GM12878 (cell line): ENCODE measurements around the gene ARHGAP27. TPM values are rescaled to one million over a fixed set of nuclear protein-coding genes. Genes with fewer than 3 reads are reported as not detected.

ENCODE experiments used
- ATAC-seq: fragments of 200-7000 bp; cut with Tn5 transposase; 3 replicates; pipeline ENCODE4 v1.9.1; 2020; ENCODE audit warnings: mild to moderate bottlenecking, moderate library complexity
- BruUV-seq: library from RNA; stranded (reverse); fragments of 400-500 nt; replicated peaks from 2 replicates; lab custom pipeline; 2021; lab: Mats Ljungman, UMichigan
- CTCF ChIA-PET: fragments of 300-600 bp; sonication (Branson Sonifier 250); formaldehyde crosslinking; extraction: SDS; loops from one replicate; lab custom pipeline; 2021; ENCODE audit warnings: inconsistent platforms; lab: Yijun Ruan, JAX
- POLR2A ChIA-PET: fragments of 350-600 bp; formaldehyde crosslinking; extraction: SDS; loops from one replicate; lab custom pipeline; 2021; ENCODE audit warnings: inconsistent platforms; lab: Charles Lee
- RAD21 ChIA-PET: fragments of 300-600 bp; sonication (Branson Sonifier 250); formaldehyde crosslinking; loops from one replicate; lab custom pipeline; 2023; ENCODE audit warnings: antibody characterized with exemption; ENCODE audit not compliant: unreplicated experiment; lab: Charles Lee
- SMC1A ChIA-PET: fragments of 300-600 bp; sonication (Branson Sonifier 250); formaldehyde crosslinking; loops from one replicate; lab custom pipeline; 2023; ENCODE audit not compliant: unreplicated experiment, uncharacterized antibody; lab: Charles Lee
- DNase-seq: peaks from one replicate; pipeline ENCODE4 v3.0.0-alpha.2; 2011; ENCODE audit warnings: low read depth, low spot score
- FAIRE-seq: peaks from 3 replicates; lab custom pipeline; 2011; peaks lifted over from hg19 to GRCh38; lab: Jason Lieb, UNC
- H2AFZ ChIP-seq: 2 replicates; pipeline ENCODE4 v1.6.0; 2011; ENCODE audit warnings: low read depth, low read length, control low read depth; ENCODE audit not compliant: control insufficient read depth
- H3K27ac ChIP-seq: 2 replicates; pipeline ENCODE4 v1.5.1; 2011; ENCODE audit warnings: control low read depth; ENCODE audit not compliant: control insufficient read depth, insufficient read depth
- H3K27me3 ChIP-seq, 2 experiments: replicated peaks in 1 of 2; 2 replicates each; pipeline versions ENCODE4 v1.6.0 to v1.6.1; 2011; ENCODE audit warnings: low read length in 1 of 2; ENCODE audit not compliant: control insufficient read depth in 2 of 2, insufficient read depth in 2 of 2
- H3K36me3 ChIP-seq, 2 experiments: 2 replicates each; pipeline ENCODE4 v1.5.1; 2011; ENCODE audit warnings: low read length in 1 of 2; ENCODE audit not compliant: control insufficient read depth in 2 of 2, insufficient read depth in 2 of 2
- H3K4me1 ChIP-seq: 2 replicates; pipeline ENCODE4 v1.6.1; 2011; ENCODE audit warnings: mild to moderate bottlenecking, low read length, moderate library complexity, mixed read lengths; ENCODE audit not compliant: control insufficient read depth, insufficient read depth
- H3K4me2 ChIP-seq: 2 replicates; pipeline ENCODE4 v1.6.0; 2011; ENCODE audit warnings: control low read depth; ENCODE audit not compliant: control insufficient read depth, insufficient read depth
- H3K4me3 ChIP-seq: fragments of 200-600 bp; sonication (generic); 2 replicates; pipeline ENCODE4 v1.5.1; 2016
- H3K79me2 ChIP-seq: 2 replicates; pipeline ENCODE4 v1.6.0; 2011; ENCODE audit warnings: low read length; ENCODE audit not compliant: control insufficient read depth, insufficient read depth
- H3K9ac ChIP-seq: 2 replicates; pipeline ENCODE4 v1.8.0; 2011; ENCODE audit warnings: low read length, control low read depth, mixed read lengths; ENCODE audit not compliant: control insufficient read depth, insufficient read depth
- H3K9me3 ChIP-seq: replicated peaks from 3 replicates; pipeline ENCODE4 v1.5.1; 2011; ENCODE audit warnings: mild to moderate bottlenecking, low read length; ENCODE audit not compliant: control insufficient read depth, insufficient read depth
- H4K20me1 ChIP-seq: 2 replicates; pipeline ENCODE4 v1.6.0; 2011; ENCODE audit not compliant: control insufficient read depth, insufficient read depth
- HDAC6 ChIP-seq: fragments of 200-600 bp; sonication (generic); IDR thresholded peaks from one replicate; pipeline ENCODE4 v1.8.0; 2017; ENCODE audit warnings: antibody characterized with exemption; ENCODE audit not compliant: unreplicated experiment
- IRF5 ChIP-seq: fragments of 450-650 bp; IDR thresholded peaks from 2 replicates; pipeline ENCODE4 v1.6.1; 2017; ENCODE audit warnings: borderline replicate concordance
- LARP7 ChIP-seq: fragments of 450-650 bp; IDR thresholded peaks from 2 replicates; pipeline ENCODE4 v1.6.1; 2017; ENCODE audit warnings: mild to moderate bottlenecking
- PAX8 ChIP-seq: fragments of 450-650 bp; IDR thresholded peaks from 2 replicates; pipeline ENCODE4 v1.6.1; 2017; ENCODE audit warnings: mild to moderate bottlenecking, moderate library complexity
- PBX3 ChIP-seq: IDR thresholded peaks from 2 replicates; pipeline ENCODE4 v1.6.1; 2011; ENCODE audit warnings: mild to moderate bottlenecking, low read depth, low read length, moderate library complexity; ENCODE audit not compliant: insufficient replicate concordance
- WGBS: methylation state at CpG from one replicate; pipeline ENCODE4 v1.1.6; 2016; ENCODE audit warnings: low lambda C conversion rate; ENCODE audit not compliant: insufficient replicate concordance, insufficient coverage; ENCODE audit errors: missing lambda C conversion rate; 5-methylcytosine and 5-hydroxymethylcytosine counted together
- in situ Hi-C: fragments of 300-500 bp; cut with MboI; formaldehyde crosslinking; loops from 9 replicates; pipeline ENCODE4 v1.14.3; 2018; ENCODE audit warnings: mixed read lengths
- intact Hi-C: fragments of 100-400 bp; cut with micrococcal nuclease; formaldehyde crosslinking; loops from one replicate; pipeline ENCODE4 v1.14.2; 2022; ENCODE audit not compliant: unreplicated experiment
- polyA plus RNA-seq, 11 experiments: library from polyadenylated mRNA; depleted of rRNA in 4 of 11; unstranded in 6 of 11; stranded (reverse) in 5 of 11; fragments of >200 nt; fragmentation: Nextera tagmentation in 4 of 11; fragmentation: Illumina TruSeq in 1 of 11; extraction: Ambion mirVana in 4 of 11; extraction: Trizol in 1 of 11; gene quantifications; 1 replicate in 1 of 11; 2 replicates in 10 of 11; pipeline versions ENCODE4 v1.2.1 to v1.2.3, GENCODE V29; 2011 to 2016; ENCODE audit warnings: inconsistent platforms in 2 of 11, missing spikeins in 2 of 11, low read depth in 1 of 11
- total RNA-seq, 4 experiments: library from RNA; depleted of rRNA in 3 of 4; stranded (reverse); fragments of >200 nt in 3 of 4; fragmentation: Illumina TruSeq in 1 of 4; extraction: Trizol in 1 of 4; gene quantifications; 2 replicates each; pipeline versions ENCODE4 v1.2.1 to v1.2.3, GENCODE V29; 2013 to 2021
- TF ChIP-seq, protein P1 (sequence below): fragments of 450-650 bp; formaldehyde crosslinking; IDR thresholded peaks from 2 replicates; pipeline ENCODE4 v1.5.0; 2022; ENCODE audit warnings: mild to moderate bottlenecking, missing genetic modification characterization

ARHGAP27 gene
- total and polyA plus RNA-seq, 10 of the 15 experiments (the other 5 are each of a cell fraction or from before 2014, with no cell fraction given): 0.64 to 45.7 (median 17.7) TPM

- 58% methylated on average over 8 of the region's 8 CpGs for WGBS
- no peak for FAIRE-seq
- DNase-seq: no peak
- BruUV-seq: no TSS peak
- SMC1A ChIA-PET: interaction anchor here (0.6 to 2.6 kb wide), 7 partner anchors 35 to 150 kb away, joined by 3 to 10 read pairs (median 3); no protein-coding TSS in a partner anchor
- Histone ChIP-seq H3K4me1 (peaks cover 36% of the 10 kb centered on the region), H3K27ac (no peak overlapping the region), H4K20me1 (no peaks in the 10 kb centered on the region), H3K79me2 (no peaks in the 10 kb centered on the region), H3K9me3 (no peaks in the 10 kb centered on the region), H3K36me3 (no peaks in the 10 kb centered on the region), H3K4me3 (no peak overlapping the region), H2AFZ (no peak overlapping the region), H3K4me2 (no peak overlapping the region), H3K9ac (no peak overlapping the region), H3K27me3 (no peaks in the 10 kb centered on the region)
- TF ChIP-seq HDAC6: no peak
- no peak for TF ChIP-seq PBX3
- TF ChIP-seq IRF5: no peak
- TF ChIP-seq LARP7: no peak
- TF ChIP-seq, protein P1, sequence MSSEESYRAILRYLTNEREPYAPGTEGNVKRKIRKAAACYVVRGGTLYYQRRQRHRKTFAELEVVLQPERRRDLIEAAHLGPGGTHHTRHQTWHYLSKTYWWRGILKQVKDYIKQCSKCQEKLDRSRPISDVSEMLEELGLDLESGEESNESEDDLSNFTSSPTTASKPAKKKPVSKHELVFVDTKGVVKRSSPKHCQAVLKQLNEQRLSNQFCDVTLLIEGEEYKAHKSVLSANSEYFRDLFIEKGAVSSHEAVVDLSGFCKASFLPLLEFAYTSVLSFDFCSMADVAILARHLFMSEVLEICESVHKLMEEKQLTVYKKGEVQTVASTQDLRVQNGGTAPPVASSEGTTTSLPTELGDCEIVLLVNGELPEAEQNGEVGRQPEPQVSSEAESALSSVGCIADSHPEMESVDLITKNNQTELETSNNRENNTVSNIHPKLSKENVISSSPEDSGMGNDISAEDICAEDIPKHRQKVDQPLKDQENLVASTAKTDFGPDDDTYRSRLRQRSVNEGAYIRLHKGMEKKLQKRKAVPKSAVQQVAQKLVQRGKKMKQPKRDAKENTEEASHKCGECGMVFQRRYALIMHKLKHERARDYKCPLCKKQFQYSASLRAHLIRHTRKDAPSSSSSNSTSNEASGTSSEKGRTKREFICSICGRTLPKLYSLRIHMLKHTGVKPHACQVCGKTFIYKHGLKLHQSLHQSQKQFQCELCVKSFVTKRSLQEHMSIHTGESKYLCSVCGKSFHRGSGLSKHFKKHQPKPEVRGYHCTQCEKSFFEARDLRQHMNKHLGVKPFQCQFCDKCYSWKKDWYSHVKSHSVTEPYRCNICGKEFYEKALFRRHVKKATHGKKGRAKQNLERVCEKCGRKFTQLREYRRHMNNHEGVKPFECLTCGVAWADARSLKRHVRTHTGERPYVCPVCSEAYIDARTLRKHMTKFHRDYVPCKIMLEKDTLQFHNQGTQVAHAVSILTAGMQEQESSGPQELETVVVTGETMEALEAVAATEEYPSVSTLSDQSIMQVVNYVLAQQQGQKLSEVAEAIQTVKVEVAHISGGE (CRISPR knock-in tag): no peak
- no peak for TF ChIP-seq PAX8
- POLR2A ChIA-PET: interaction anchor here (0.9 to 1.0 kb wide), 2 partner anchors 20 to 60 kb away, joined by 6 to 8 read pairs; partner anchors contain the start of gene MAP3K14
- no peak for ATAC-seq
- RAD21 ChIA-PET: interaction anchor here (1.2 kb wide), 1 partner anchor 65 kb away, joined by 4 read pairs; no protein-coding TSS in a partner anchor
- in situ Hi-C loops (no loop called here), intact Hi-C loops (no loop called here)
- CTCF ChIA-PET: interaction anchor here (0.9 to 5.7 kb wide), 3 partner anchors 8 to 180 kb away, joined by 3 to 34 read pairs (median 3); no protein-coding TSS in a partner anchor
Observed at GRCh38 chr17:45377401-45377800, 55.3 kb downstream of the ARHGAP27 start.
